ENCODE results near the gene TRAM2.

The TRAM2 gene

GRCh38 chr6:52584203-52584602, 7.3 kb upstream of the TRAM2 start:
- TF ChIP-seq CEBPB (IDR thresholded peaks at IDR 0.05) (no peak), TCF12 (IDR thresholded peaks at IDR 0.05; ENCODE audit: low read depth) (no peak), EP300 (IDR thresholded peaks at IDR 0.05; ENCODE audit: borderline replicate concordance) (no peak), NFIC (IDR thresholded peaks at IDR 0.05) (no peak), EGR1 (IDR thresholded peaks at IDR 0.05) (no peak), ZBTB7A (IDR thresholded peaks at IDR 0.05; ENCODE audit: low read depth) (no peak), MAX (IDR thresholded peaks at IDR 0.05) (no peak), TAF1 (IDR thresholded peaks at IDR 0.05; ENCODE audit: low read depth) (no peak), TEAD4 (IDR thresholded peaks at IDR 0.05) (no peak), CREB1 (IDR thresholded peaks at IDR 0.05; ENCODE audit: low read depth) (no peak), RAD21 (IDR thresholded peaks at IDR 0.05; ENCODE audit: low read depth) (no peak), FOXM1 (IDR thresholded peaks at IDR 0.05; ENCODE audit: borderline replicate concordance, low read depth) (no peak), REST (IDR thresholded peaks at IDR 0.05; ENCODE audit: low read depth) (no peak), USF1 (IDR thresholded peaks at IDR 0.05) (no peak), YY1 (IDR thresholded peaks at IDR 0.05; ENCODE audit: low read depth) (no peak)

- TF ChIP-seq NFIC (IDR thresholded peaks at IDR 0.05) (no peak), CREB1 (IDR thresholded peaks at IDR 0.05; ENCODE audit: low read depth) (no peak), CEBPB (IDR thresholded peaks at IDR 0.05) (no peak), TEAD4 (IDR thresholded peaks at IDR 0.05) (no peak), RAD21 (IDR thresholded peaks at IDR 0.05; ENCODE audit: low read depth) (no peak), YY1 (IDR thresholded peaks at IDR 0.05; ENCODE audit: low read depth) (no peak), TAF1 (IDR thresholded peaks at IDR 0.05; ENCODE audit: low read depth) (no peak), FOXM1 (IDR thresholded peaks at IDR 0.05; ENCODE audit: borderline replicate concordance, low read depth) (no peak), ZBTB7A (IDR thresholded peaks at IDR 0.05; ENCODE audit: low read depth) (no peak), EGR1 (IDR thresholded peaks at IDR 0.05) (no peak), REST (IDR thresholded peaks at IDR 0.05; ENCODE audit: low read depth) (no peak), MAX (IDR thresholded peaks at IDR 0.05) (no peak), USF1 (IDR thresholded peaks at IDR 0.05) (no peak), TCF12 (IDR thresholded peaks at IDR 0.05; ENCODE audit: low read depth) (no peak), EP300 (IDR thresholded peaks at IDR 0.05; ENCODE audit: borderline replicate concordance) (no peak)
Measured at GRCh38 chr6:52582996-52583395, 6.1 kb upstream of the TRAM2 start.

- no peak for TF ChIP-seq TAF1 (IDR thresholded peaks at IDR 0.05; ENCODE audit: low read depth)
- no peak for TF ChIP-seq YY1 (IDR thresholded peaks at IDR 0.05; ENCODE audit: low read depth)
- no peak for TF ChIP-seq EGR1 (IDR thresholded peaks at IDR 0.05)
- no peak for TF ChIP-seq TCF12 (IDR thresholded peaks at IDR 0.05; ENCODE audit: low read depth)
- no peak for TF ChIP-seq USF1 (IDR thresholded peaks at IDR 0.05)
- TF ChIP-seq MAX (IDR thresholded peaks at IDR 0.05): no peak
- TF ChIP-seq REST (IDR thresholded peaks at IDR 0.05; ENCODE audit: low read depth): no peak
Measured at GRCh38 chr6:52582446-52582845, 5.6 kb upstream of the TRAM2 start.

- no peak for TF ChIP-seq RAD21 (IDR thresholded peaks at IDR 0.05; ENCODE audit: low read depth)
- TF ChIP-seq EGR1 (IDR thresholded peaks at IDR 0.05): no peak
- TF ChIP-seq EP300 (IDR thresholded peaks at IDR 0.05; ENCODE audit: borderline replicate concordance): no peak
- TF ChIP-seq NFIC (IDR thresholded peaks at IDR 0.05): no peak
- TF ChIP-seq REST (IDR thresholded peaks at IDR 0.05; ENCODE audit: low read depth): no peak
- no peak for TF ChIP-seq TAF1 (IDR thresholded peaks at IDR 0.05; ENCODE audit: low read depth)
- TF ChIP-seq TEAD4 (IDR thresholded peaks at IDR 0.05): no peak
- TF ChIP-seq TCF12 (IDR thresholded peaks at IDR 0.05; ENCODE audit: low read depth): no peak
- TF ChIP-seq CEBPB (IDR thresholded peaks at IDR 0.05): no peak
- no peak for TF ChIP-seq CREB1 (IDR thresholded peaks at IDR 0.05; ENCODE audit: low read depth)
- no peak for TF ChIP-seq MAX (IDR thresholded peaks at IDR 0.05)
- TF ChIP-seq ZBTB7A (IDR thresholded peaks at IDR 0.05; ENCODE audit: low read depth): no peak
- no peak for TF ChIP-seq USF1 (IDR thresholded peaks at IDR 0.05)
- no peak for TF ChIP-seq FOXM1 (IDR thresholded peaks at IDR 0.05; ENCODE audit: borderline replicate concordance, low read depth)
- no peak for TF ChIP-seq YY1 (IDR thresholded peaks at IDR 0.05; ENCODE audit: low read depth)
Measured at GRCh38 chr6:52580905-52581304, 4.0 kb upstream of the TRAM2 start.

All from Ishikawa (cell line).